GM12878 (cell line): Measurements from ENCODE around the gene FAHD2A. TPM values are rescaled to one million over a fixed set of nuclear protein-coding genes. Genes with fewer than 3 reads are reported as not detected.

ENCODE experiments used
- ATAC-seq: fragments of 200-7000 bp; cut with Tn5 transposase; 3 replicates; pipeline ENCODE4 v1.9.1; 2020; ENCODE audit warnings: mild to moderate bottlenecking, moderate library complexity
- BruUV-seq: library from RNA; stranded (reverse); fragments of 400-500 nt; replicated peaks from 2 replicates; lab custom pipeline; 2021; lab: Mats Ljungman, UMichigan
- CTCF ChIA-PET: fragments of 300-600 bp; sonication (Branson Sonifier 250); formaldehyde crosslinking; extraction: SDS; loops from one replicate; lab custom pipeline; 2021; ENCODE audit warnings: inconsistent platforms; lab: Yijun Ruan, JAX
- POLR2A ChIA-PET: fragments of 350-600 bp; formaldehyde crosslinking; extraction: SDS; loops from one replicate; lab custom pipeline; 2021; ENCODE audit warnings: inconsistent platforms; lab: Charles Lee
- RAD21 ChIA-PET: fragments of 300-600 bp; sonication (Branson Sonifier 250); formaldehyde crosslinking; loops from one replicate; lab custom pipeline; 2023; ENCODE audit warnings: antibody characterized with exemption; ENCODE audit not compliant: unreplicated experiment; lab: Charles Lee
- SMC1A ChIA-PET: fragments of 300-600 bp; sonication (Branson Sonifier 250); formaldehyde crosslinking; loops from one replicate; lab custom pipeline; 2023; ENCODE audit not compliant: unreplicated experiment, uncharacterized antibody; lab: Charles Lee
- DNase-seq: peaks from one replicate; pipeline ENCODE4 v3.0.0-alpha.2; 2011; ENCODE audit warnings: low read depth, low spot score
- FAIRE-seq: peaks from 3 replicates; lab custom pipeline; 2011; peaks lifted over from hg19 to GRCh38; lab: Jason Lieb, UNC
- H2AFZ ChIP-seq: 2 replicates; pipeline ENCODE4 v1.6.0; 2011; ENCODE audit warnings: low read depth, low read length, control low read depth; ENCODE audit not compliant: control insufficient read depth
- H3K27ac ChIP-seq: 2 replicates; pipeline ENCODE4 v1.5.1; 2011; ENCODE audit warnings: control low read depth; ENCODE audit not compliant: control insufficient read depth, insufficient read depth
- H3K27me3 ChIP-seq, 2 experiments: replicated peaks in 1 of 2; 2 replicates each; pipeline versions ENCODE4 v1.6.0 to v1.6.1; 2011; ENCODE audit warnings: low read length in 1 of 2; ENCODE audit not compliant: control insufficient read depth in 2 of 2, insufficient read depth in 2 of 2
- H3K36me3 ChIP-seq, 2 experiments: 2 replicates each; pipeline ENCODE4 v1.5.1; 2011; ENCODE audit warnings: low read length in 1 of 2; ENCODE audit not compliant: control insufficient read depth in 2 of 2, insufficient read depth in 2 of 2
- H3K4me1 ChIP-seq: 2 replicates; pipeline ENCODE4 v1.6.1; 2011; ENCODE audit warnings: mild to moderate bottlenecking, low read length, moderate library complexity, mixed read lengths; ENCODE audit not compliant: control insufficient read depth, insufficient read depth
- H3K4me2 ChIP-seq: 2 replicates; pipeline ENCODE4 v1.6.0; 2011; ENCODE audit warnings: control low read depth; ENCODE audit not compliant: control insufficient read depth, insufficient read depth
- H3K4me3 ChIP-seq: fragments of 200-600 bp; sonication (generic); 2 replicates; pipeline ENCODE4 v1.5.1; 2016
- H3K79me2 ChIP-seq: 2 replicates; pipeline ENCODE4 v1.6.0; 2011; ENCODE audit warnings: low read length; ENCODE audit not compliant: control insufficient read depth, insufficient read depth
- H3K9ac ChIP-seq: 2 replicates; pipeline ENCODE4 v1.8.0; 2011; ENCODE audit warnings: low read length, control low read depth, mixed read lengths; ENCODE audit not compliant: control insufficient read depth, insufficient read depth
- H3K9me3 ChIP-seq: replicated peaks from 3 replicates; pipeline ENCODE4 v1.5.1; 2011; ENCODE audit warnings: mild to moderate bottlenecking, low read length; ENCODE audit not compliant: control insufficient read depth, insufficient read depth
- H4K20me1 ChIP-seq: 2 replicates; pipeline ENCODE4 v1.6.0; 2011; ENCODE audit not compliant: control insufficient read depth, insufficient read depth
- CBX5 ChIP-seq: sonication (generic); IDR thresholded peaks from 2 replicates; pipeline ENCODE4 v1.6.1; 2016; ENCODE audit warnings: low read depth, moderate library complexity, mild to moderate bottlenecking, inconsistent platforms
- CHD1 ChIP-seq: IDR thresholded peaks from 2 replicates; pipeline ENCODE4 v1.6.1; 2012; ENCODE audit warnings: low read depth, low read length, improper control_type of control experiment
- CHD4 ChIP-seq: fragments of 200-600 bp; sonication (generic); IDR thresholded peaks from 2 replicates; pipeline ENCODE4 v1.6.1; 2016; ENCODE audit warnings: mild to moderate bottlenecking
- FOS ChIP-seq: IDR thresholded peaks from 3 replicates; pipeline ENCODE4 v1.6.1; 2011; ENCODE audit warnings: borderline replicate concordance; ENCODE audit not compliant: insufficient read length; ENCODE audit errors: extremely low read depth
- NFIC ChIP-seq: IDR thresholded peaks from 2 replicates; pipeline ENCODE4 v1.6.1; 2012; ENCODE audit warnings: low read depth, mild to moderate bottlenecking, inconsistent platforms, low read length, moderate library complexity
- NFYA ChIP-seq: IDR thresholded peaks from 2 replicates; pipeline ENCODE4 v1.6.1; 2011; ENCODE audit warnings: low read depth, mild to moderate bottlenecking, low read length, improper control_type of control experiment, borderline replicate concordance
- NFYB ChIP-seq: IDR thresholded peaks from 2 replicates; pipeline ENCODE4 v1.6.1; 2011; ENCODE audit warnings: low read depth, mild to moderate bottlenecking, low read length, improper control_type of control experiment, moderate library complexity; ENCODE audit not compliant: insufficient read depth
- NR2F1 ChIP-seq: fragments of 450-650 bp; conservative IDR thresholded peaks from 2 replicates; pipeline ENCODE4 v1.6.1; 2017; ENCODE audit warnings: mild to moderate bottlenecking
- POLR2A ChIP-seq: IDR thresholded peaks from 2 replicates; pipeline ENCODE4 v1.6.1; 2011; ENCODE audit warnings: low read depth, mild to moderate bottlenecking, low read length
- POLR2AphosphoS2 ChIP-seq: IDR thresholded peaks from 2 replicates; pipeline ENCODE4 v1.6.1; 2011; ENCODE audit warnings: low read depth, mild to moderate bottlenecking, low read length, improper control_type of control experiment, moderate library complexity
- RELA ChIP-seq: fragments of 450-650 bp; IDR thresholded peaks from 2 replicates; pipeline ENCODE4 v1.8.0; 2014; ENCODE audit warnings: borderline replicate concordance; ENCODE audit not compliant: partially characterized antibody
- SIN3A ChIP-seq: IDR thresholded peaks from 2 replicates; pipeline ENCODE4 v1.6.1; 2012; ENCODE audit warnings: low read depth, low read length, improper control_type of control experiment
- SPI1 ChIP-seq: IDR thresholded peaks from 2 replicates; pipeline ENCODE4 v1.6.1; 2011; ENCODE audit warnings: low read depth, mild to moderate bottlenecking, low read length, moderate library complexity, borderline replicate concordance; ENCODE audit not compliant: insufficient read depth
- TBL1XR1 ChIP-seq: IDR thresholded peaks from 2 replicates; pipeline ENCODE4 v1.6.1; 2012; ENCODE audit warnings: low read depth, low read length, improper control_type of control experiment
- WGBS: methylation state at CpG from one replicate; pipeline ENCODE4 v1.1.6; 2016; ENCODE audit warnings: low lambda C conversion rate; ENCODE audit not compliant: insufficient replicate concordance, insufficient coverage; ENCODE audit errors: missing lambda C conversion rate; 5-methylcytosine and 5-hydroxymethylcytosine counted together
- in situ Hi-C: fragments of 300-500 bp; cut with MboI; formaldehyde crosslinking; loops from 9 replicates; pipeline ENCODE4 v1.14.3; 2018; ENCODE audit warnings: mixed read lengths
- intact Hi-C: fragments of 100-400 bp; cut with micrococcal nuclease; formaldehyde crosslinking; loops from one replicate; pipeline ENCODE4 v1.14.2; 2022; ENCODE audit not compliant: unreplicated experiment
- polyA plus RNA-seq, 11 experiments: library from polyadenylated mRNA; depleted of rRNA in 4 of 11; unstranded in 6 of 11; stranded (reverse) in 5 of 11; fragments of >200 nt; fragmentation: Nextera tagmentation in 4 of 11; fragmentation: Illumina TruSeq in 1 of 11; extraction: Ambion mirVana in 4 of 11; extraction: Trizol in 1 of 11; gene quantifications; 1 replicate in 1 of 11; 2 replicates in 10 of 11; pipeline versions ENCODE4 v1.2.1 to v1.2.3, GENCODE V29; 2011 to 2016; ENCODE audit warnings: inconsistent platforms in 2 of 11, missing spikeins in 2 of 11, low read depth in 1 of 11
- total RNA-seq, 4 experiments: library from RNA; depleted of rRNA in 3 of 4; stranded (reverse); fragments of >200 nt in 3 of 4; fragmentation: Illumina TruSeq in 1 of 4; extraction: Trizol in 1 of 4; gene quantifications; 2 replicates each; pipeline versions ENCODE4 v1.2.1 to v1.2.3, GENCODE V29; 2013 to 2021
- TF ChIP-seq, protein P1 (sequence below): IDR thresholded peaks from 2 replicates; pipeline ENCODE4 v1.6.1; 2011; ENCODE audit warnings: borderline replicate concordance, low read depth, mild to moderate bottlenecking, moderate library complexity, low read length; ENCODE audit not compliant: insufficient read depth, poor library complexity, severe bottlenecking
- TF ChIP-seq, protein P2 (sequence below): fragments of 450-650 bp; IDR thresholded peaks from 2 replicates; pipeline ENCODE4 v1.6.1; 2016; ENCODE audit warnings: mild to moderate bottlenecking
- TF ChIP-seq, protein P3 (sequence below): fragments of 450-650 bp; IDR thresholded peaks from 2 replicates; pipeline ENCODE4 v1.6.1; 2017; ENCODE audit warnings: mild to moderate bottlenecking, low read depth, inconsistent platforms; ENCODE audit not compliant: poor library complexity, severe bottlenecking

Gene FAHD2A
- total and polyA plus RNA-seq, 10 of the 15 experiments (the other 5 are each of a cell fraction or from before 2014, with no cell fraction given): 11.2 to 38.2 (median 25.1) TPM

DNA sequence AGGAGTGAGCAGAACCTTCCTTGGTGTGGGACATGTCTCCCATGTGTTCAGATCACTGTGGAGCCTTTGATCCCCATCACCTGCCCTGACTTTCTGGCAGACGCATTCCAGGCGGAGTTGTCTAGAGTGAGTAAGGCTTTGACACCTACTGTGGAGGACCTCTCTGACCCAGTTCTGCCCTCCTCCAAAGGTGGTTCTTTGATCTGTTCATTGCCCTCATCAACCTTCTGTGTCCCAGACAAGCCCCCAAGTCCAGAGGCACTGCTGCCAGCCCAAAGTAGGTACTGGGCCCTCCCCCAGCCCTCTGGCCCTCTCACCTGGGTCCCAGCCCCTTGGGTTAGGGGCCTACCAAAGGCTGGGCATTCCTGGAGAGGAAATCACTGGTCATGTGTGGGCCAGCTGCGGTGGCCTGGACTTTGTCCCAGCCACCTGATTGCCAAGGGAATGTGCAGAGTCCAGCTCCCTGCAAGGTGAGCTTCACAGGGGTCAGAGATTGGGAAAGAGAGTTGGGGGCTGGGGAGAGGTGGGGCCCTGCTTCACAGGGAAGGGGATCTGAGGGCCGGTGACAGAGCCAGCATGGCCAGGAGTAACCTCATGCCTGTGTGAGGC, 12.1 kb upstream of the FAHD2A start:
- H3K4me2 ChIP-seq: no peak overlapping the region

More for the DNA sequence above, 12.1 kb upstream of the FAHD2A start:
- Histone ChIP-seq H3K4me1 (no peaks in the 10 kb centered on the region), H3K27me3 (no peaks in the 10 kb centered on the region; a peak in 1 of 4 replicates), H3K79me2 (no peaks in the 10 kb centered on the region), H2AFZ (no peak overlapping the region)
- intact Hi-C loops: no loop called here
- CTCF ChIA-PET: interaction anchor here (3.9 kb wide), 1 partner anchor 12 kb away, joined by 41 read pairs; the partner anchor contains the start of gene FAHD2A
- SMC1A ChIA-PET: no interaction called here
- no peak for TF ChIP-seq NFYA
- no peak for TF ChIP-seq SPI1
- no peak for TF ChIP-seq POLR2A
- no peak for TF ChIP-seq NFYB
- TF ChIP-seq, protein P1, sequence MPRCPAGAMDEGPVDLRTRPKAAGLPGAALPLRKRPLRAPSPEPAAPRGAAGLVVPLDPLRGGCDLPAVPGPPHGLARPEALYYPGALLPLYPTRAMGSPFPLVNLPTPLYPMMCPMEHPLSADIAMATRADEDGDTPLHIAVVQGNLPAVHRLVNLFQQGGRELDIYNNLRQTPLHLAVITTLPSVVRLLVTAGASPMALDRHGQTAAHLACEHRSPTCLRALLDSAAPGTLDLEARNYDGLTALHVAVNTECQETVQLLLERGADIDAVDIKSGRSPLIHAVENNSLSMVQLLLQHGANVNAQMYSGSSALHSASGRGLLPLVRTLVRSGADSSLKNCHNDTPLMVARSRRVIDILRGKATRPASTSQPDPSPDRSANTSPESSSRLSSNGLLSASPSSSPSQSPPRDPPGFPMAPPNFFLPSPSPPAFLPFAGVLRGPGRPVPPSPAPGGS: no peak
- no peak for TF ChIP-seq NFIC
- no peak for TF ChIP-seq FOS
- no peak for TF ChIP-seq POLR2AphosphoS2
- no peak for TF ChIP-seq RELA
- TF ChIP-seq, protein P2, sequence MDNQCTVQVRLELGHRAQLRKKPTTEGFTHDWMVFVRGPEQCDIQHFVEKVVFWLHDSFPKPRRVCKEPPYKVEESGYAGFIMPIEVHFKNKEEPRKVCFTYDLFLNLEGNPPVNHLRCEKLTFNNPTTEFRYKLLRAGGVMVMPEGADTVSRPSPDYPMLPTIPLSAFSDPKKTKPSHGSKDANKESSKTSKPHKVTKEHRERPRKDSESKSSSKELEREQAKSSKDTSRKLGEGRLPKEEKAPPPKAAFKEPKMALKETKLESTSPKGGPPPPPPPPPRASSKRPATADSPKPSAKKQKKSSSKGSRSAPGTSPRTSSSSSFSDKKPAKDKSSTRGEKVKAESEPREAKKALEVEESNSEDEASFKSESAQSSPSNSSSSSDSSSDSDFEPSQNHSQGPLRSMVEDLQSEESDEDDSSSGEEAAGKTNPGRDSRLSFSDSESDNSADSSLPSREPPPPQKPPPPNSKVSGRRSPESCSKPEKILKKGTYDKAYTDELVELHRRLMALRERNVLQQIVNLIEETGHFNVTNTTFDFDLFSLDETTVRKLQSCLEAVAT: no peak
- TF ChIP-seq CHD1: no peak
- TF ChIP-seq TBL1XR1: no peak
- no peak for TF ChIP-seq SIN3A
- no peak for TF ChIP-seq CHD4
- TF ChIP-seq, protein P3, sequence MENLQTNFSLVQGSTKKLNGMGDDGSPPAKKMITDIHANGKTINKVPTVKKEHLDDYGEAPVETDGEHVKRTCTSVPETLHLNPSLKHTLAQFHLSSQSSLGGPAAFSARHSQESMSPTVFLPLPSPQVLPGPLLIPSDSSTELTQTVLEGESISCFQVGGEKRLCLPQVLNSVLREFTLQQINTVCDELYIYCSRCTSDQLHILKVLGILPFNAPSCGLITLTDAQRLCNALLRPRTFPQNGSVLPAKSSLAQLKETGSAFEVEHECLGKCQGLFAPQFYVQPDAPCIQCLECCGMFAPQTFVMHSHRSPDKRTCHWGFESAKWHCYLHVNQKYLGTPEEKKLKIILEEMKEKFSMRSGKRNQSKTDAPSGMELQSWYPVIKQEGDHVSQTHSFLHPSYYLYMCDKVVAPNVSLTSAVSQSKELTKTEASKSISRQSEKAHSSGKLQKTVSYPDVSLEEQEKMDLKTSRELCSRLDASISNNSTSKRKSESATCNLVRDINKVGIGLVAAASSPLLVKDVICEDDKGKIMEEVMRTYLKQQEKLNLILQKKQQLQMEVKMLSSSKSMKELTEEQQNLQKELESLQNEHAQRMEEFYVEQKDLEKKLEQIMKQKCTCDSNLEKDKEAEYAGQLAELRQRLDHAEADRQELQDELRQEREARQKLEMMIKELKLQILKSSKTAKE: no peak
- no peak for TF ChIP-seq NR2F1
- no peak for TF ChIP-seq CBX5
- TF ChIP-seq, all 136 proteins: peak for 0
- H3K9ac ChIP-seq: no peak overlapping the region
- H4K20me1 ChIP-seq: no peaks in the 10 kb centered on the region
- no peak for DNase-seq
- ChIA-PET RAD21 (no interaction called here), POLR2A (interaction anchor here (0.6 kb wide), 1 partner anchor 28 kb away, joined by 3 read pairs; no protein-coding TSS in a partner anchor)
- in situ Hi-C loops: no loop called here
- no peak for ATAC-seq
- 60% methylated on average over 4 of the region's 4 CpGs for WGBS
- no peaks in the 10 kb centered on the region for H3K36me3 ChIP-seq
- no peak for FAIRE-seq
- H3K27ac ChIP-seq: no peak overlapping the region
- no peaks in the 10 kb centered on the region for H3K9me3 ChIP-seq
- no peak overlapping the region for H3K4me3 ChIP-seq
- BruUV-seq: no TSS peak
